Measurements from ENCODE around the gene SVIL.

The SVIL gene

GRCh38 chr10:29428486-29428885 is 206.3 kb downstream of the SVIL start:
- in situ Hi-C loops (cut with MboI; ENCODE audit: low pct_unique_long_range_greater_than_20kb, low sequenced_read_pairs, unreplicated experiment), result no loop called here
- no peak for TF ChIP-seq CTCF (IDR thresholded peaks at IDR 0.05; ENCODE audit: extremely low read depth, insufficient read depth, missing control alignments)
- no peak for DNase-seq (ENCODE audit: low spot score)

- TF ChIP-seq CTCF (IDR thresholded peaks at IDR 0.05; ENCODE audit: extremely low read depth, insufficient read depth, missing control alignments), result no peak
- DNase-seq (ENCODE audit: low spot score), result no peak
- in situ Hi-C loops (cut with MboI; ENCODE audit: low pct_unique_long_range_greater_than_20kb, low sequenced_read_pairs, unreplicated experiment), result no loop called here
These were observed 207.1 kb downstream of the SVIL start for GRCh38 chr10:29427667-29428066.

- in situ Hi-C loops (cut with MboI; ENCODE audit: low pct_unique_long_range_greater_than_20kb, low sequenced_read_pairs, unreplicated experiment), result no loop called here
- DNase-seq (ENCODE audit: low spot score), result no peak
- no peak for TF ChIP-seq CTCF (IDR thresholded peaks at IDR 0.05; ENCODE audit: extremely low read depth, insufficient read depth, missing control alignments)
These were observed 208.4 kb downstream of the SVIL start for GRCh38 chr10:29426420-29426819.

GRCh38 chr10:29424017-29424416 is 210.8 kb downstream of the SVIL start:
- in situ Hi-C loops (cut with MboI; ENCODE audit: low pct_unique_long_range_greater_than_20kb, low sequenced_read_pairs, unreplicated experiment), result no loop called here
- TF ChIP-seq CTCF (IDR thresholded peaks at IDR 0.05; ENCODE audit: extremely low read depth, insufficient read depth, missing control alignments), result no peak
- DNase-seq (ENCODE audit: low spot score), result no peak

- in situ Hi-C loops (cut with MboI; ENCODE audit: low pct_unique_long_range_greater_than_20kb, low sequenced_read_pairs, unreplicated experiment), result no loop called here
- no peak for TF ChIP-seq CTCF (IDR thresholded peaks at IDR 0.05; ENCODE audit: extremely low read depth, insufficient read depth, missing control alignments)
- no peak for DNase-seq (ENCODE audit: low spot score)
These were observed 214.0 kb downstream of the SVIL start for GRCh38 chr10:29420744-29421143.

- no peak for DNase-seq (ENCODE audit: low spot score)
- no peak for TF ChIP-seq CTCF (IDR thresholded peaks at IDR 0.05; ENCODE audit: extremely low read depth, insufficient read depth, missing control alignments)
- in situ Hi-C loops (cut with MboI; ENCODE audit: low pct_unique_long_range_greater_than_20kb, low sequenced_read_pairs, unreplicated experiment), result no loop called here
These were observed 217.4 kb downstream of the SVIL start for GRCh38 chr10:29417324-29417723.

- in situ Hi-C loops (cut with MboI; ENCODE audit: low pct_unique_long_range_greater_than_20kb, low sequenced_read_pairs, unreplicated experiment), result no loop called here
These were observed 218.9 kb downstream of the SVIL start for GRCh38 chr10:29415876-29416275.

More at GRCh38 chr10:29415876-29416275, 218.9 kb downstream of the SVIL start:
- no peak for DNase-seq (ENCODE audit: low spot score)
- no peak for TF ChIP-seq CTCF (IDR thresholded peaks at IDR 0.05; ENCODE audit: extremely low read depth, insufficient read depth, missing control alignments)
